NT2/D1 (cell line): ENCODE data around the gene FAM174C.

Experiments used
- YY1 ChIP-seq: IDR thresholded peaks from 2 replicates; pipeline ENCODE4 v1.6.1; 2011; ENCODE audit not compliant: insufficient read length, insufficient read depth
- ZNF274 ChIP-seq: IDR thresholded peaks from 2 replicates; pipeline ENCODE4 v1.6.1; 2011; ENCODE audit warnings: mild to moderate bottlenecking, low read depth, low read length

DNA sequence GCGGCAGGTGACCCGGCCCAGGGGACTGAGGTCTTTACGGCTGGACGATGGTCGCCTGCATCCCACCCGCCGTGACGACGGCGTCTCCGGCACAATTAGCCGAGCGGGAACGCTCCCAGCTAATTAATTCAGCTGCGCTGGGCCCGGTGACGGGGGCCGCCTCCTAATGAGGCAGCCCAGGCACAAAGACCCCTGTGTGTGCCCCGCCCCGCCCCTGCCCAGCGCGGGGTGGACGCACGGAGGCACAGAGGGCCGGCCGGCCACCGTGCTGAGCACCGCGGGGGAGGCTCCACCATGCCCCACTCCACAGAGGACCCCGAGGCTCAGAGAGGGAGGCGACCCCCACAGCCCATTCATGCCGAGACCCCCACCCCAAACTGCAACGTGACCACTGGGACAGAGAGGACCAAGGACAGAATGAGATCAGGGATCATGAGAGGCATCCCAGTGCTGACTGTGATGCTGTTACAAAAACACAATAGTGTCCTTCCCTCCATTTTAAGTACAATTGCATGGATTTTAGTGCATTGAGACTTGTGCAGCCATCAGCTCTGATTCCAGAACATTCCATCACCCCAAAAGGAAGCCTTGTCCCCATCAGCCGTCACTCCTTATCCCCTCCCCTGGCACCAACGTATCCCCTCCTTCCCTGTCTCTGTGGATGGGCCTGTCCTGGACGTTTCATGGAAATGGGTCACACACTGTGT, 27.4 kb downstream of the FAM174C start:
- TF ChIP-seq ZNF274 (no peak), YY1 (no peak)
